Testis (tissue), 3 donors: ENCODE measurements around the gene ATP2A3. TPM values are rescaled to one million over a fixed set of nuclear protein-coding genes. Genes with fewer than 3 reads are reported as not detected.
A peak's percentile ranks its signal among the peaks of the same experiment; 100 is the strongest.

Source experiments
- DNase-seq: peaks from one replicate; pipeline ENCODE4 v3.0.0-alpha.2; 2019
- H3K27ac ChIP-seq, 2 donors: fragments of 200-600 bp; sonication (generic); one replicate each; pipeline ENCODE4 v1.5.1; 2019
- H3K27me3 ChIP-seq: fragments of 200-600 bp; sonication (generic); one replicate; pipeline ENCODE4 v1.5.1; 2019
- H3K36me3 ChIP-seq: fragments of 200-600 bp; sonication (generic); one replicate; pipeline ENCODE4 v1.5.1; 2017; ENCODE audit warnings: low read depth; ENCODE audit errors: missing control alignments
- H3K4me1 ChIP-seq: fragments of 200-600 bp; sonication (generic); one replicate; pipeline ENCODE4 v1.5.1; 2019
- H3K4me3 ChIP-seq, 2 donors: fragments of 200-600 bp; sonication (generic); one replicate each; pipeline ENCODE4 v1.5.1; 2017 to 2019
- H3K9me3 ChIP-seq: fragments of 200-600 bp; sonication (generic); one replicate; pipeline ENCODE4 v1.5.1; 2017
- CTCF ChIP-seq, 3 experiments: fragments of 450-650 bp in 2 of 3; fragments of 200-600 bp in 1 of 3; sonication (generic) in 1 of 3; IDR thresholded peaks; one replicate each; pipeline ENCODE4 v1.5.1; 2016 to 2019; ENCODE audit warnings: antibody characterized with exemption in 3 of 3, mild to moderate bottlenecking in 2 of 3, moderate library complexity in 1 of 3
- POLR2A ChIP-seq: fragments of 450-650 bp; IDR thresholded peaks from one replicate; pipeline ENCODE4 v1.6.1; 2017; ENCODE audit warnings: antibody characterized with exemption, mild to moderate bottlenecking, moderate library complexity
- WGBS, 2 donors: methylation state at CpG; one replicate each; pipeline ENCODE4 v1.1.5; 2018; 5-methylcytosine and 5-hydroxymethylcytosine counted together
- intact Hi-C: fragments of 100-400 bp; cut with DNase I; formaldehyde crosslinking; loops from one replicate; pipeline ENCODE4 v1.15.1; 2023; ENCODE audit warnings: low total_unique reads
- polyA plus RNA-seq: library from polyadenylated mRNA; stranded (reverse); fragments of 350-450 nt; fragmentation: Illumina TruSeq; extraction: RNeasy Lipid Tissue Mini Kit (QIAGEN cat#74804); gene quantifications from one replicate; pipeline ENCODE4 v1.2.3, GENCODE V29; 2014; ENCODE audit warnings: low read depth, low replicate concordance; ENCODE audit not compliant: insufficient read depth
- total RNA-seq, 2 donors: library from RNA; depleted of rRNA; stranded (reverse); fragments of >200 nt; gene quantifications; one replicate each; pipeline ENCODE4 v1.2.3, GENCODE V29; 2016

Gene ATP2A3
- total and polyA plus RNA-seq, 3 donors from 2014 or later: 8.0 to 19.6 (median 8.2) TPM

- Histone ChIP-seq H3K27me3 (no peaks in the 10 kb centered on the region), H3K36me3 (no peaks in the 10 kb centered on the region), H3K4me1 (peaks cover 27% of the 10 kb centered on the region), H3K9me3 (no peaks in the 10 kb centered on the region), H3K27ac (no peak overlapping the region), H3K4me3 (no peak overlapping the region)
- 62 to 80% methylated on average over 1 to 10 of the region's 10 CpGs for WGBS, 2 donors
- no peak for TF ChIP-seq CTCF (IDR thresholded peaks at IDR 0.05)
- TF ChIP-seq POLR2A: no peak
- intact Hi-C loops: no loop called here
- no peak for DNase-seq
Observed at GRCh38 chr17:3916825-3917224, 47.4 kb downstream of the ATP2A3 start.

GRCh38 chr17:3915995-3916696, 48.1 kb downstream of the ATP2A3 start, which contains the start of gene P2RX1:
P2RX1 (minus strand) TSS chr17:3916465; CDS start chr17:3916225, 240 bp downstream.
- 74 to 82% methylated on average over 21 to 28 of the region's 28 CpGs for WGBS, 2 donors
- H3K27me3 ChIP-seq: no peaks in the 10 kb centered on the region
- H3K27ac ChIP-seq: peak within 1 kb of the TSS in 1 of 2 donors; percentile 55
- intact Hi-C loops: no loop called here
- peaks cover 27% of the 10 kb centered on the region for H3K4me1 ChIP-seq
- DNase-seq: peak; percentile 59
- no peaks in the 10 kb centered on the region for H3K9me3 ChIP-seq
- H3K4me3 ChIP-seq: no peak within 1 kb of the TSS
- TF ChIP-seq CTCF (IDR thresholded peaks at IDR 0.05) (no peak), POLR2A (no peak)
- no peaks in the 10 kb centered on the region for H3K36me3 ChIP-seq

GRCh38 chr17:3915581-3915994, 48.6 kb downstream of the ATP2A3 start:
- intact Hi-C loops: no loop called here
- Histone ChIP-seq H3K36me3 (no peaks in the 10 kb centered on the region), H3K27ac (no peak overlapping the region), H3K4me3 (no peak overlapping the region), H3K9me3 (no peaks in the 10 kb centered on the region), H3K27me3 (no peaks in the 10 kb centered on the region), H3K4me1 (peaks cover 27% of the 10 kb centered on the region)
- WGBS, 2 donors: 70 to 77% methylated on average over 10 to 13 of the region's 13 CpGs
- no peak for TF ChIP-seq CTCF (IDR thresholded peaks at IDR 0.05)
- no peak for TF ChIP-seq POLR2A
- DNase-seq: no peak

- no peak for TF ChIP-seq POLR2A
- TF ChIP-seq CTCF (IDR thresholded peaks at IDR 0.05): no peak
- 83 to 84% methylated on average over 9 to 10 of the region's 10 CpGs for WGBS, 2 donors
- Histone ChIP-seq H3K4me1 (peaks cover 27% of the 10 kb centered on the region), H3K27me3 (no peaks in the 10 kb centered on the region), H3K27ac (no peak overlapping the region), H3K36me3 (no peaks in the 10 kb centered on the region), H3K4me3 (no peak overlapping the region), H3K9me3 (no peaks in the 10 kb centered on the region)
- no peak for DNase-seq
- intact Hi-C loops: no loop called here
Observed at GRCh38 chr17:3914312-3914670, 49.9 kb downstream of the ATP2A3 start.
